ENCODE measurements around the gene NOVA2. TPM values are rescaled to one million over a fixed set of nuclear protein-coding genes. Genes with fewer than 3 reads are reported as not detected.
A peak's percentile ranks its signal among the peaks of the same experiment; 100 is the strongest.

The NOVA2 gene
- total RNA-seq, 1 experiment from 2014 or later, result not detected

DNA sequence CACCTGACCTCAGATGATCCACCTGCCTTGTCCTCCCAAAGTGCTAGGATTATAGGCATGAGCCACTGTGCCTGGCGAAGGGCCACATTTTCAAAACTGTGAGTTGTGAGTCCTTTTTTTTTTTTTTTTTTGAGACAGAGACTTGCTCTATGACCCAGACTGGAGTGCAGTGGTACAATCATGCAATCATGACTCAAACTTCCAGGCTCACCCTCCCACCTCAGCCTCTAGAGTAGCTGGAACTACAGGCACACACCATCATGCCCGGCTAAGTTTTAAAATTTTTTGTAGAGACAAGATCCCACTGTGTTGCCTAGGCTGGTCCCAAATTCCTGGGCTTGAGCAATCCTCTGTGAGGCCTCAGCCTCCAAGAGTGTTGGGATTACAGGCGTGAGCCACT is 67.4 kb downstream of the NOVA2 start:
- no TSS peak for BruUV-seq (replicated peaks)
- CTCF ChIA-PET, result interaction anchor here (0.7 kb wide), 1 partner anchor 131 kb away, joined by 6 read pairs; no protein-coding TSS in a partner anchor

DNA sequence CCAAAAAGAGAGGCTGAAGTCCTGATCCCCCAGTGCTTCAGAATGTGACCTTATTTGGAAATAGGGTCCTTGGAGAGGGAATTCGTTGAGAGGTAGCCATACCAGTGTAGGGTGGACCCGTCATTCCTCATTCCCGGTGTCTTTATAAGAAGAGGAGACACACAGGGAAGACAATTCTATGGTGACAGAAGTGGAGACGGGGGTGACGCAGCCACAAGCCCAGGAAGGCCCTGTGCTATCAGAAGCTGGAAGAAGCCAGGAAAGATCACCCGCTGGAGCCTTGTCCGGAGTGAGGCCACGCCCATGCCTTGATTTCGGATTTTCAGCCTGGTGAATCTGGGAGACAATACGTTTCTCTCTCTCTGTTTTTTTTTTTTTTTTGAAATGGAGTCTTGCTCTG is 68.7 kb downstream of the NOVA2 start:
- ChIA-PET POLR2A (ENCODE audit: unreplicated experiment) (no interaction called here), CTCF (no interaction called here)
- H2AFZ ChIP-seq (ENCODE audit: low read length), result no peak overlapping the region
- H3K4me3 ChIP-seq (ENCODE audit: low read length), result no peak overlapping the region
- no peaks in the 10 kb centered on the region for H3K9me3 ChIP-seq (ENCODE audit: low read length)
- H3K27me3 ChIP-seq (ENCODE audit: low read length), result no peaks in the 10 kb centered on the region
- TF ChIP-seq EZH2 (IDR thresholded peaks at IDR 0.05; ENCODE audit: low read length, unreplicated experiment), result no peak
- TF ChIP-seq EZH2phosphoT487 (IDR thresholded peaks at IDR 0.05; ENCODE audit: borderline replicate concordance, low read length), result no peak
- TF ChIP-seq, protein P1, sequence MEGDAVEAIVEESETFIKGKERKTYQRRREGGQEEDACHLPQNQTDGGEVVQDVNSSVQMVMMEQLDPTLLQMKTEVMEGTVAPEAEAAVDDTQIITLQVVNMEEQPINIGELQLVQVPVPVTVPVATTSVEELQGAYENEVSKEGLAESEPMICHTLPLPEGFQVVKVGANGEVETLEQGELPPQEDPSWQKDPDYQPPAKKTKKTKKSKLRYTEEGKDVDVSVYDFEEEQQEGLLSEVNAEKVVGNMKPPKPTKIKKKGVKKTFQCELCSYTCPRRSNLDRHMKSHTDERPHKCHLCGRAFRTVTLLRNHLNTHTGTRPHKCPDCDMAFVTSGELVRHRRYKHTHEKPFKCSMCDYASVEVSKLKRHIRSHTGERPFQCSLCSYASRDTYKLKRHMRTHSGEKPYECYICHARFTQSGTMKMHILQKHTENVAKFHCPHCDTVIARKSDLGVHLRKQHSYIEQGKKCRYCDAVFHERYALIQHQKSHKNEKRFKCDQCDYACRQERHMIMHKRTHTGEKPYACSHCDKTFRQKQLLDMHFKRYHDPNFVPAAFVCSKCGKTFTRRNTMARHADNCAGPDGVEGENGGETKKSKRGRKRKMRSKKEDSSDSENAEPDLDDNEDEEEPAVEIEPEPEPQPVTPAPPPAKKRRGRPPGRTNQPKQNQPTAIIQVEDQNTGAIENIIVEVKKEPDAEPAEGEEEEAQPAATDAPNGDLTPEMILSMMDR (conservative IDR thresholded peaks at IDR 0.05; ENCODE audit: low read depth, low read length), result no peak
- H3K4me1 ChIP-seq (ENCODE audit: insufficient read depth, low read length), result peaks cover 11% of the 10 kb centered on the region
- H3F3A ChIP-seq (ENCODE audit: low read length, unreplicated experiment), result no peaks in the 10 kb centered on the region
- H3K79me2 ChIP-seq (ENCODE audit: low read length), result peaks cover 10% of the 10 kb centered on the region; the same call in 1 of the 2 replicates
- no peaks in the 10 kb centered on the region for H4K20me1 ChIP-seq (ENCODE audit: low read length)
- DNase-seq, result no peak
- H3K36me3 ChIP-seq (ENCODE audit: low read depth, low read length), result no peaks in the 10 kb centered on the region
- ATAC-seq, result no peak
- no peak overlapping the region for H3K4me2 ChIP-seq (ENCODE audit: low read length)
- H3K9ac ChIP-seq (ENCODE audit: low read length), result no peak overlapping the region
- no TSS peak for BruUV-seq (replicated peaks)
- no peak overlapping the region for H3K27ac ChIP-seq (ENCODE audit: low read length)
- H3K9me2 ChIP-seq (replicated peaks; ENCODE audit: low read length), result no peaks in the 10 kb centered on the region
- intact Hi-C loops (cut with micrococcal nuclease), result no loop called here

More for the DNA sequence above, 67.4 kb downstream of the NOVA2 start:
- Histone ChIP-seq H3K9me2 (replicated peaks; ENCODE audit: low read length) (no peaks in the 10 kb centered on the region), H4K20me1 (ENCODE audit: low read length) (no peaks in the 10 kb centered on the region), H2AFZ (ENCODE audit: low read length) (peak overlapping the region; percentile 33; the same call in 1 of the 2 replicates), H3K4me3 (ENCODE audit: low read length) (no peak overlapping the region), H3K27ac (ENCODE audit: low read length) (no peak overlapping the region), H3K9ac (ENCODE audit: low read length) (no peak overlapping the region), H3K27me3 (ENCODE audit: low read length) (no peaks in the 10 kb centered on the region), H3K36me3 (ENCODE audit: low read depth, low read length) (no peaks in the 10 kb centered on the region), H3K9me3 (ENCODE audit: low read length) (no peaks in the 10 kb centered on the region), H3K4me2 (ENCODE audit: low read length) (no peak overlapping the region), H3F3A (ENCODE audit: low read length, unreplicated experiment) (no peaks in the 10 kb centered on the region), H3K79me2 (ENCODE audit: low read length) (peaks cover 5% of the 10 kb centered on the region; the same call in 1 of the 2 replicates), H3K4me1 (ENCODE audit: insufficient read depth, low read length) (peaks cover 4% of the 10 kb centered on the region)
- POLR2A ChIA-PET (ENCODE audit: unreplicated experiment), result no interaction called here
- DNase-seq (peak; percentile 47), ATAC-seq (no peak)
- intact Hi-C loops (cut with micrococcal nuclease), result no loop called here
- TF ChIP-seq EZH2phosphoT487 (IDR thresholded peaks at IDR 0.05; ENCODE audit: borderline replicate concordance, low read length), result no peak
- no peak for TF ChIP-seq EZH2 (IDR thresholded peaks at IDR 0.05; ENCODE audit: low read length, unreplicated experiment)
- TF ChIP-seq, protein P1 (conservative IDR thresholded peaks at IDR 0.05; ENCODE audit: low read depth, low read length), result no peak
